Transverse colon (tissue), 4 donors: ENCODE data around the gene LMNTD2. TPM values are rescaled to one million over a fixed set of nuclear protein-coding genes. Genes with fewer than 3 reads are reported as not detected.
A peak's percentile ranks its signal among the peaks of the same experiment; 100 is the strongest.

Experiments used
- DNase-seq: peaks from one replicate; pipeline ENCODE4 v3.0.0-alpha.2; 2019
- H3K27ac ChIP-seq, 4 donors: fragments of 200-600 bp; sonication (generic); 2 replicates each; pipeline ENCODE4 v1.5.1; 2016 to 2018; ENCODE audit warnings: inconsistent platforms in 4 of 4
- H3K27me3 ChIP-seq: fragments of 200-600 bp; sonication (generic); 2 replicates; pipeline ENCODE4 v1.5.1; 2017; ENCODE audit warnings: inconsistent platforms
- H3K36me3 ChIP-seq, 4 donors: fragments of 200-600 bp; sonication (generic); 2 replicates each; pipeline ENCODE4 v1.5.1; 2017 to 2019; ENCODE audit warnings: inconsistent platforms in 4 of 4
- H3K4me1 ChIP-seq, 4 donors: fragments of 200-600 bp; sonication (generic); 2 replicates each; pipeline ENCODE4 v1.5.1; 2017 to 2020; ENCODE audit warnings: inconsistent platforms in 4 of 4
- H3K4me3 ChIP-seq, 4 donors: fragments of 200-600 bp; sonication (generic); 1 replicate in 1 of 4; 2 replicates in 3 of 4; pipeline versions ENCODE4 v1.5.1 to v1.6.1; 2017 to 2019; ENCODE audit warnings: inconsistent platforms in 4 of 4
- H3K9me3 ChIP-seq, 2 donors: fragments of 200-600 bp; sonication (generic); 2 replicates each; pipeline ENCODE4 v1.5.1; 2017 to 2019; ENCODE audit warnings: inconsistent platforms in 2 of 2
- CTCF ChIP-seq, 5 experiments: fragments of 200-600 bp in 3 of 5; fragments of 450-650 bp in 2 of 5; sonication (generic) in 3 of 5; IDR thresholded peaks; 1 replicate in 2 of 5; 2 replicates in 3 of 5; pipeline ENCODE4 v1.5.1; 2016 to 2017; ENCODE audit warnings: antibody characterized with exemption in 5 of 5, inconsistent platforms in 3 of 5, mild to moderate bottlenecking in 2 of 5, moderate library complexity in 1 of 5
- EP300 ChIP-seq: sonication (generic); formaldehyde crosslinking; IDR thresholded peaks from one replicate; pipeline ENCODE4 v1.6.1; 2017; ENCODE audit warnings: antibody characterized with exemption, low read depth
- POLR2A ChIP-seq: fragments of 450-650 bp; IDR thresholded peaks from one replicate; pipeline ENCODE4 v1.6.1; 2016; ENCODE audit warnings: antibody characterized with exemption, mild to moderate bottlenecking, moderate library complexity
- POLR2AphosphoS5 ChIP-seq, 3 donors: sonication (generic); formaldehyde crosslinking; IDR thresholded peaks; one replicate each; pipeline ENCODE4 v1.6.1; 2016; ENCODE audit warnings: antibody characterized with exemption in 3 of 3
- WGBS, 2 donors: methylation state at CpG; one replicate each; pipeline ENCODE4 v1.1.5; 2018; ENCODE audit warnings: low coverage in 1 of 2; 5-methylcytosine and 5-hydroxymethylcytosine counted together
- in situ Hi-C, 4 donors: fragments of 200-750 bp; cut with MboI; loops; one replicate each; pipeline versions ENCODE4 v1.15.0 to v1.15.1; 2017; ENCODE audit warnings: low sequenced_read_pairs in 3 of 4, low pct_ligation_motif_present in 1 of 4, low pct_unique_long_range_greater_than_20kb in 1 of 4
- intact Hi-C: fragments of 100-400 bp; cut with DNase I; formaldehyde crosslinking; loops from one replicate; pipeline ENCODE4 v1.15.1; 2023; ENCODE audit warnings: low total_unique reads
- small RNA-seq, 4 donors: library from RNA; depleted of rRNA; stranded (forward); fragments of <200 nt; gene quantifications; one replicate each; pipeline ENCODE3, GENCODE V24; 2016
- total RNA-seq, 4 donors: library from RNA; depleted of rRNA; stranded (reverse); fragments of >200 nt; gene quantifications; one replicate each; pipeline ENCODE4 v1.1.0, GENCODE V29; 2016

LMNTD2 gene
- total RNA-seq, 4 donors from 2014 or later, result 14.8 to 89.0 (median 16.6) TPM

- in situ Hi-C loops (no loop called here), intact Hi-C loops (loop anchor here (10.0 kb wide), 2 partner anchors 52 to 102 kb away; partner anchors contain the start of gene PTDSS2)
- WGBS, 2 donors, result 1% methylated on average over 37 of the region's 71 CpGs; no CpG with 5 or more reads in 1 of the 2 donors
- Histone ChIP-seq H3K27ac (peak overlapping the region; percentile 94 to 100 (median 99)), H3K27me3 (no peaks in the 10 kb centered on the region), H3K4me3 (peak overlapping the region; percentile 52 to 87 (median 86)), H3K36me3 (peaks cover 0 to under 1% (median 0%) of the 10 kb centered on the region in 4 donors), H3K4me1 (peaks cover 24 to 51% (median 42%) of the 10 kb centered on the region in 4 donors), H3K9me3 (no peaks in the 10 kb centered on the region)
- TF ChIP-seq POLR2AphosphoS5 (IDR thresholded peaks at IDR 0.05) (peak; percentile 50 to 72 (median 71)), POLR2A (peak; percentile 82), EP300 (peak; percentile 64), CTCF (IDR thresholded peaks at IDR 0.05) (peak in 2 of 5 experiments; percentile 24 to 30)
- DNase-seq, result peak; percentile 98
Measured at GRCh38 chr11:506238-506994, 54.1 kb downstream of the LMNTD2 start.

GRCh38 chr11:504994-505344 is 55.6 kb downstream of the LMNTD2 start:
- DNase-seq, result no peak
- no peaks in the 10 kb centered on the region for H3K9me3 ChIP-seq
- intact Hi-C loops (loop anchor here (10.0 kb wide), 2 partner anchors 50 to 100 kb away; partner anchors contain the start of gene PTDSS2), in situ Hi-C loops (no loop called here)
- no peaks in the 10 kb centered on the region for H3K27me3 ChIP-seq
- H3K36me3 ChIP-seq, result peaks cover 0 to 14% (median 6%) of the 10 kb centered on the region in 4 donors
- no peak for TF ChIP-seq POLR2AphosphoS5 (IDR thresholded peaks at IDR 0.05)
- no peak for TF ChIP-seq EP300
- no peak for TF ChIP-seq CTCF (IDR thresholded peaks at IDR 0.05)
- no peak for TF ChIP-seq POLR2A
- H3K4me3 ChIP-seq, result peak overlapping the region in 2 of 4 donors; percentile 39 to 53
- peak overlapping the region; percentile 94 to 100 (median 99) for H3K27ac ChIP-seq
- 65 to 68% methylated on average over 6 to 7 of the region's 7 CpGs for WGBS, 2 donors
- peaks cover 24 to 51% (median 42%) of the 10 kb centered on the region in 4 donors for H3K4me1 ChIP-seq

Small RNA genes within 50 kb of the gene (small RNA-seq; reads per million reads assigned to genes)
- 11.8 to 199 (median 54.1) reads per million in 4 donors for gene MIR210

Other genes starting within 250 kb of the LMNTD2 start
- 100 to 1,000 TPM in 1 of 4 donors, 10 to 100 TPM in 3; 19.9 to 109 (median 60.5) TPM for gene IFITM1, start 246.7 kb downstream of the LMNTD2 start, total RNA-seq
- 100 to 1,000 TPM in 3 of 4 donors, 10 to 100 TPM in 1; 88.2 to 139 (median 123) TPM for gene IFITM3, start 239.9 kb downstream of the LMNTD2 start, total RNA-seq
- 1 to 10 TPM in 2 of 4 donors, under 1 TPM in 1, not detected in 1; 0.82 to 3.0 (median 1.3) TPM for gene B4GALNT4, start 191.2 kb downstream of the LMNTD2 start, total RNA-seq
- gene PKP3, start 166.5 kb downstream of the LMNTD2 start, total RNA-seq, result 100 to 1,000 TPM; 159 to 359 (median 200) TPM
- gene SIGIRR, start 145.7 kb downstream of the LMNTD2 start, total RNA-seq, result 100 to 1,000 TPM; 107 to 344 (median 148) TPM
- 100 to 1,000 TPM; 117 to 490 (median 296) TPM for gene ANO9, start 118.7 kb downstream of the LMNTD2 start, total RNA-seq
- gene PTDSS2, start 110.5 kb downstream of the LMNTD2 start, total RNA-seq, result 100 to 1,000 TPM in 2 of 4 donors, 10 to 100 TPM in 2; 28.5 to 264 (median 76.0) TPM
- gene RNH1, start 53.5 kb downstream of the LMNTD2 start, total RNA-seq, result 100 to 1,000 TPM; 151 to 309 (median 198) TPM
- 10 to 100 TPM; 31.0 to 57.1 (median 33.9) TPM for gene HRAS, start 25.2 kb downstream of the LMNTD2 start, total RNA-seq
- 1 to 10 TPM; 2.3 to 8.4 (median 3.1) TPM for gene LRRC56, start 23.2 kb downstream of the LMNTD2 start, total RNA-seq
- 100 to 1,000 TPM; 131 to 247 (median 213) TPM for gene RASSF7, start 232 bp upstream of the LMNTD2 start, total RNA-seq
- gene PHRF1, start 15.7 kb upstream of the LMNTD2 start, total RNA-seq, result 10 to 100 TPM; 28.4 to 60.6 (median 43.2) TPM
- gene IRF7, start 55.2 kb upstream of the LMNTD2 start, total RNA-seq, result 100 to 1,000 TPM in 1 of 4 donors, 10 to 100 TPM in 3; 40.4 to 122 (median 49.9) TPM
- 1,000 to 10,000 TPM in 1 of 4 donors, 100 to 1,000 TPM in 3; 256 to 1,063 (median 597) TPM for gene CDHR5, start 64.2 kb upstream of the LMNTD2 start, total RNA-seq
- not detected for gene SCT, start 66.4 kb upstream of the LMNTD2 start, total RNA-seq
- not detected for gene DRD4, start 76.5 kb upstream of the LMNTD2 start, total RNA-seq
- 10 to 100 TPM; 24.4 to 84.5 (median 34.0) TPM for gene DEAF1, start 134.5 kb upstream of the LMNTD2 start, total RNA-seq
- 100 to 1,000 TPM in 1 of 4 donors, 10 to 100 TPM in 3; 19.3 to 121 (median 41.8) TPM for gene TMEM80, start 135.1 kb upstream of the LMNTD2 start, total RNA-seq
- gene EPS8L2, start 145.5 kb upstream of the LMNTD2 start, total RNA-seq, result 1,000 to 10,000 TPM in 1 of 4 donors, 100 to 1,000 TPM in 3; 257 to 1,130 (median 322) TPM
- gene TALDO1, start 186.7 kb upstream of the LMNTD2 start, total RNA-seq, result 100 to 1,000 TPM; 124 to 164 (median 141) TPM
- gene GATD1, start 216.7 kb upstream of the LMNTD2 start, total RNA-seq, result 100 to 1,000 TPM in 1 of 4 donors, 10 to 100 TPM in 3; 28.0 to 239 (median 38.4) TPM
- 1 to 10 TPM in 1 of 4 donors, under 1 TPM in 1, not detected in 2; 0.79 to 1.2 TPM for gene CEND1, start 229.4 kb upstream of the LMNTD2 start, total RNA-seq
- 10 to 100 TPM in 2 of 4 donors, 1 to 10 TPM in 2; 6.0 to 28.3 (median 9.7) TPM for gene SLC25A22, start 237.5 kb upstream of the LMNTD2 start, total RNA-seq
- 100 to 1,000 TPM in 2 of 4 donors, 10 to 100 TPM in 2; 26.0 to 185 (median 70.5) TPM for gene PIDD1, start 244.5 kb upstream of the LMNTD2 start, total RNA-seq
- gene RPLP2, start 249.2 kb upstream of the LMNTD2 start, total RNA-seq, result 100 to 1,000 TPM; 273 to 670 (median 466) TPM